HG03439 (cell line): ENCODE measurements around the gene TLNRD1.

ENCODE experiments used
- ATAC-seq: cut with Tn5 transposase; IDR thresholded peaks from one replicate; pipeline ENCODE4 v1.9.1; 2021; ENCODE audit warnings: mild to moderate bottlenecking, moderate library complexity; ENCODE audit not compliant: unreplicated experiment

TLNRD1 gene

GRCh38 chr15:80976851-80977250, 23.9 kb upstream of the TLNRD1 start:
- ATAC-seq, result no peak

DNA sequence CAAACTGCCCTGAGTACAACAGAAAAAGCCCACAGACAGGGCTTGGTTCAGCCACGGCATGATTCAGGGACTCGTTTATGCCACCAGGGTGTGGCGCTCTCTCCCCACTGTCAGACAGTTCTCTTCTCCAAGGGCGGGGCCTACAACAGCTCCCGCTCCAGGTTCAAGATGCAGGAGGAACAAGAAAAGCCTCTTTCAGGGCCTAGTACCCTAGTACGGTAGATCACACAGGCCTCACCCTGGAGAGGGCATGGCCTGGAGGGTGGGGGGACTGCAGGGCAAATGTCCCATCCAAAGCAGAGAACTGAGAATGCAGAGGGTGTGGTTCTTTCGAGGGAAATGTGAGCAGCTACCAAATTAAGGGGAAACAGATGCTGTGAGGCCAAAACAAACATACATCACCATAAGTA, 23.1 kb upstream of the TLNRD1 start:
- ATAC-seq, result no peak

DNA sequence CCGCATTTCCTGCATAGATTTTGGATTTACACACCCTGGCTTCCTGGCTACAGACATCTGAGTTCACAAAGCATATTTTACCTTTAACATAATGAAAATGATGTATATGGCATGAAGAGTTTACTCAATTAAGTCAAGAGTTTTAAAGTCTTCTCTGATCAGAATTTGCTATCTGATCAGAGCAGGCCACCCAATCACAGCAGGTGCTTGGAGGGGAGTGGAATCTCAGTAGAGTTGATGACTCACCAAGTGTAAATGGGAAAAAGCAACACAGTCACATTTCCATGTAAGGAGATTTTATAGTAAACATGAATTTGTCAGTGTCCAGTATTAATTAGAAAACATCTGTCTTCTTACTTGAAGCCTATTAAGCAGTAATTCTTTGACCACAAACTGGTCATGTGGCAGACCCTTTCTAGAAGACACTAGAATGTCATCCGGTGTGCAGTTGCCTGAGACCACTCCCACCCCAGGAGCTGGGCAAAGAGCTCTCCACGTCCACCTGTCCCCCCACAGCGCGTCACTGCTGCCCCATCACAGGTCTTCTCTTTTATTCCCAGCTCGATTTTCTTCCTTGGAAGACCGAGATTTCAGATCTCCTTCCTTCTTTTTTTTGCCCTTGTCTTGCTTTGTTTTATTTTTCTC, 21.9 kb upstream of the TLNRD1 start:
- no peak for ATAC-seq

DNA sequence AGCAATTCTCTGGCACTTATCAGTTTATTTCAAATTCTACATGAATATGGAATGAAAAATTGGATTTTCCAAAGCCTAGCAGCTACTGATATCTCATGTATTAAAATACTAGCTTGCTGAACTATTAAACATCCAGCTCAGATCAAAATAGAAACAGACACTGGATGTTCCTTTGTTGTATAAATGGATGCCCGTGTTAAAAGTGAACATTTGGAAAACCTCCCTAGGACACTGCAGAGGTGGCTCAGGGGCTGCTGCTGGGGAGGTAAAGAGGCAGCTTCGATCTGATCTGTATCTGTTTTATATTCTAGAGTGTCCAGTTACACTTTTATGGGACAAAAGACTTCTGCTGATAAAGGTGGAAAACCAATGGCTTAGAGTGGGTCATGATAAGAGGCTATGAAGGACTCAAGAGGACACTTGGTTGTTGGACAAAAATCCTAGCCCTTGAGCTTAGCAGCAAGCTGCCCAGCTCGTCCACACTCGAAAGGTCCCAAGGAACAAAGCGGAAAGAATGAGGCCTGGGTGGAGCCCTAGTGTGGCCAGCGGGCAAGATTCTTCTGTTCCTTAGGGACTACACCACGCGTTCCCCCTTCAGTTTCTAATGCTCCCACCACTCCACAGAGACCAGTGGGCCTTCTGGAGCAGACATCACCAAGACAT, 21.1 kb upstream of the TLNRD1 start:
- ATAC-seq, result no peak

DNA sequence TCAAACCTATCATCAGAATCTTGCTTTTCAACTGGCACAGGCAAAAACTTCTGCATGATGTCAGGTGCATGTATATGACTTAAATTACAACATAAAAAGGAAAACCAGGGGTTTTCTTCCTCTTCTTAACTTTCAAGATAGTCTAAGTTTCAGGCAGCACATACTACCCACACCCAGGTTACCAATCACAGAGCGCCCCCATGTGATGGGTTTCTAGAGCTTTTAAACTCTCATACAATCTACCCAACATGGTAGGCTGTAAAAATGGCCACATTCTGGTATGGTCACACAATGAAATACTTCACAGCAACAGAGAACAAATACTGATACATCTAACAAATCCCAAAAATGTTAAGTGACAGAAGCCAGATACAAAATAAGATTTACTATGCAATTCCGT, 18.5 kb upstream of the TLNRD1 start:
- ATAC-seq, result no peak

- no peak for ATAC-seq
These were observed 17.9 kb upstream of the TLNRD1 start for GRCh38 chr15:80982839-80983238.

DNA sequence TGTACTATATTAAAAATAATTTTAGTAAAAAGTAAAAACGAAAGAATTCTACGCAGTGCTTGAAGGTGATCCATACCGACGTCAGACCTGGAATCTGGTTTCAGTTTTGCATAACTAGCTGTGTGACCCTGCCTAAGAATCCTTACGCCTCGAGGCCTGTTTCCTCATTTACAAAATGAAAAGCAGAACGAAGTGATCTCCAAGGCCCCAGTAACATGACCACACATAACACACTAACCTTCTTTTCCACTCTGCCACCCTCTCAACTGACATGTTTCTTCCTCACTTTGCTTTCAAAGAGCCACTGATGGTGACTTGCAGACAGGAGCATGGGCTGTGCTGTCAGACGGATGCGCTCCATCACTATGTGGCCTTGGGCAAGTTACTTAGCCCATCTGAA, 15.9 kb upstream of the TLNRD1 start:
- no peak for ATAC-seq

DNA sequence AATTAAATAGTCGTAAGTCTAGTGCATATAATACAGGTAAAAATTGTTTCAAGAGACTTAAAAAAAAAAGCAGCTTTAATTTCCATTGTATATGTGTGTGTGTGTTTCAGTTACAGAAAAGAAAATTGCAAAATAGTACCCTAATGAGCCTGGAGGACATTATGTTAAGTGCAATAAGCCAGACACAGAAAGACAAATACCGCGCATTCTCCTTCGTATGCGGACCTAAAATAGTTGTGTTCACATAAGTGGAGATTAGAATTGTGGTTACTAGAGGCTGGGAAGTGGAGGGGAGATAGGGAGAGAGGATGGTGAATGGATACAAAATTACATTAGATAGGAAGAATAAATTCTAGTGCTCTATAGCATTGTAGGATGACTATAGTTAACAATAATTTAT, 14.7 kb upstream of the TLNRD1 start:
- no peak for ATAC-seq

DNA sequence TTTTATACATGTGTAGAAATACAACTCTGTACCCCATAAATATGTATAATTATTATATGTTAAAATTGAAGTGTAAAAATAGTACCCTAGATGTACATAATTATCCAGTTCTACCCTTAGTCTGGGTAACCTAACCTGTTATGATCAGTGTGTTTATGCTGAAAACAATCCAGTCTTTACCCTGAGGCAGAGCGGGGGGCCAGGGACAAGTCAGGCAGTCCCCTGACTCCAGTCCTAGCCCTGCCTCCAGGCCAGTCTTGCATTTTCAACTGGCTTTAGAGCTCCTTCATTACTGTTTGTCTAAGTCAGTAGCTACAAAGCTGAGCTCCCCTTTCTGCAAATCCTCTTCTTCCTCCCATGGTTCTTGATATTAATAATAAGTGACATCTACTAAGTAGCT, 14.2 kb upstream of the TLNRD1 start:
- ATAC-seq, result no peak

DNA sequence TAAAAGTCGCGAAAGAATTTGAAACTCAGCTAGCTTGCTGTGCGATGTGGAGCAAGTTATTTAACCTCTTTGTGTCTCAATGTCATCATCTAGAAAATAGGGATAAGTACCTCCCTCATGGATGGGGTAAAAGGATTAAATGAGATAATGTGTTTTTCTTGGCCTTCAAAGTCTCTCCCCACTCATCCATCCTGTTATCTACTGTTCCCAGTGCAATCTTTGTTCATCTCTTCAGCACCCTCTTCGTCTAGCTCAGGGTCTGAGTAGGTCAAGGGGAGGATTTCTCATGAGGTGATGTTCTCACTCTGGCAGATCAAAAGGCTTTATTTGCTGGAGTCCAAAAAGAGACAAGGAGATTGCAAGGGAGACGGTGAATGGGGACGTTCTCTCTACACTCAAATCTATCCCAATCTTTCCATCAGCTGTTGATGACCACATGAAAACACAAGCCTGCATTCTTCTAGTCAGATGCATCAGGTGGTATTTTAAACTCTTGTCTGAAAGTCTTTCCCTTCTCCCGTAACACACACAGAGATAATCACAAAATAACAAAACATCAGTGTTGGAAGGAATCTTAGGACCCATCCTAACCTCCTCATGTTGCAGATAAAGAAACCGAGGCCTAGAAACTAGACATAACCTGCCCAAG, 12.5 kb upstream of the TLNRD1 start:
- no peak for ATAC-seq

- no peak for ATAC-seq
These were observed 11.6 kb upstream of the TLNRD1 start for GRCh38 chr15:80989081-80989517.

GRCh38 chr15:80989518-80990478, 10.9 kb upstream of the TLNRD1 start, which contains the start of gene MESD:
MESD (minus strand) TSS chr15:80989819; CDS start chr15:80989791, 28 bp downstream.
- ATAC-seq, result peak; percentile 96

GRCh38 chr15:80990955-80991354, 9.8 kb upstream of the TLNRD1 start:
- ATAC-seq, result no peak

GRCh38 chr15:80991421-80991820, 9.3 kb upstream of the TLNRD1 start:
- ATAC-seq, result no peak

DNA sequence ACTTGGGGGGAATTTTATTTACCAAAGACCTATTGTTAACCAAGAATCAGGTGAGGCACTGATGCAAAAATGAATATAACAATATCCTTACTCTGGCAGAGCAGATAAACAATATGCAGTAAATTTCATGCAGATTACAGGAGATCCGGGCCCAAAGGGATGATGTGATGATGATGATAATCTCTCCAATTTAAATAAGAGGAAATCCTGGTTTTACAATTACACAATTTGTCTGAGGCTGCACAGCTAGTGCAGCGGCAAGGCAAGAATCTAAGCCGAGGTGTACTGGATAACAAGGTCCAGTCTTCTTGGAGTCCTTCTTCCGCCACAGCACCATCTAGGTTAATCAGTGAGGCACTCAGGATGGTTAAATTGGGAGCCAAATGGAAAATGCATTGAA, 8.7 kb upstream of the TLNRD1 start:
- ATAC-seq, result no peak

DNA sequence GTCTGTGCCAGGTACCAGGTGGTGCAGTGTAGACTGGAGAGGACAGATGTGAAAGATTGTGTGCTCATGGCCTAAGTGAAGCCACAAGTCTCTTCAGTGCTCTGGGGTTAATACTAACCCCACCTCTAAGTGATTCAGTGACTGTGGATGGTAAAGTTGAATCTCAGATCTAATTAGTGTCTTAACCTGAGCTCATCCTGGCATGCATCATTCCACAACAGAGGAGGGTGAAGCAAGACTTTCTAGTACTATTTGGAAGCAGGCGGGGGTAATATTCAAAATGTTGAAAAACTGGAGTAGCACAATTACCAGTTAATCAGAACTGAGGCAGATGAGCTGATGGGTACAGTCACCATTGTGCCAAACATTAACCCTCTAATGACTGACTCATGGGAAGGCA, 8.3 kb upstream of the TLNRD1 start:
- ATAC-seq, result no peak

- ATAC-seq, result no peak
These were observed 4.5 kb upstream of the TLNRD1 start for GRCh38 chr15:80996247-80996646.

GRCh38 chr15:80997692-80998091, 3.0 kb upstream of the TLNRD1 start:
- no peak for ATAC-seq

DNA sequence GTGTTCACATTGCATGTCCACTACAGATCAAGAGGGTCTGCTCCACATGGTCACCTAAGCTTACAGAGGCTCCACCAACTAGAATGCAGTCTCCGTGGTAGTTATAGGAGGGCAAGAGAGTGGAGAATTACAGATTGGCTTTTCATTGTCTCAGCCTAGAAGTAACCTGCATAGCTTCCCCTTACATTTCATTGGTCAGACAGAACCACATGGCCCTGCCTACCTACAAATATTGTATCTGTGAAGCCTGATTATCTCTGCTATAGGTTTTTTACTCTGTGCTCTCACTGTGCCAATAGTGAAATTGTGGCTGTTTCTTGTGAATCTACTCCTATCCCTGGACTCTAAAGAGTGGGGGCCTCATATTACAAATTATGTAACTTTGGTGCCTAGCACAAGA, 2.5 kb upstream of the TLNRD1 start:
- ATAC-seq, result no peak

- ATAC-seq, result peak; percentile 29
These were observed 1.1 kb upstream of the TLNRD1 start for GRCh38 chr15:80999623-81000036.

- peak; percentile 1 for ATAC-seq
These were observed 539 bp upstream of the TLNRD1 start for GRCh38 chr15:81000144-81000623.
